SU-DHL-6 (cell line): Measurements from ENCODE around the gene IL37.

ENCODE experiments used
- H2AFZ ChIP-seq: fragments of 200-600 bp; sonication (generic); 2 replicates; pipeline ENCODE4 v1.6.1; 2014; ENCODE audit warnings: low read depth, mild to moderate bottlenecking, moderate library complexity, mixed read lengths, antibody characterized with exemption, low read length; ENCODE audit not compliant: severe bottlenecking
- H3F3A ChIP-seq: fragments of 200-600 bp; shearing (Covaris generic); 2 replicates; pipeline ENCODE4 v1.6.0; 2016; ENCODE audit warnings: antibody characterized with exemption, mild to moderate bottlenecking; ENCODE audit not compliant: insufficient read depth
- H3K27ac ChIP-seq: fragments of 200-600 bp; sonication (generic); 2 replicates; pipeline ENCODE4 v1.5.1; 2016; ENCODE audit warnings: low read depth, mild to moderate bottlenecking, low read length, moderate library complexity, mixed read lengths
- H3K27me3 ChIP-seq: fragments of 200-600 bp; sonication (generic), shearing (Covaris generic); 2 replicates; pipeline ENCODE4 v1.6.0; 2014; ENCODE audit warnings: mild to moderate bottlenecking, low read length
- H3K36me3 ChIP-seq: fragments of 200-600 bp; sonication (generic); 2 replicates; pipeline ENCODE4 v1.6.1; 2014; ENCODE audit warnings: mild to moderate bottlenecking, low read length, mixed read lengths
- H3K4me2 ChIP-seq: fragments of 300-600, 200-600 bp; shearing (Covaris generic), sonication (generic); 2 replicates; pipeline ENCODE4 v1.6.0; 2014; ENCODE audit warnings: low read length, low read depth, mild to moderate bottlenecking; ENCODE audit not compliant: poor library complexity, severe bottlenecking
- H3K4me3 ChIP-seq: fragments of 200-600 bp; sonication (generic); 2 replicates; pipeline ENCODE4 v1.5.1; 2014; ENCODE audit warnings: antibody characterized with exemption, low read length, mild to moderate bottlenecking, mixed read lengths; ENCODE audit not compliant: insufficient read depth, poor library complexity, severe bottlenecking
- H3K79me2 ChIP-seq: fragments of 200-600 bp; sonication (generic); 2 replicates; pipeline ENCODE4 v1.6.1; 2014; ENCODE audit warnings: mild to moderate bottlenecking, low read length, moderate library complexity; ENCODE audit not compliant: insufficient read depth
- H3K9ac ChIP-seq: fragments of 200-600 bp; sonication (generic); 2 replicates; pipeline ENCODE4 v1.7.0; 2014; ENCODE audit warnings: mild to moderate bottlenecking, low read length
- H3K9me2 ChIP-seq: fragments of 200-600 bp; sonication (generic); replicated peaks from 2 replicates; pipeline ENCODE4 v1.6.1; 2014; ENCODE audit warnings: low read length; ENCODE audit not compliant: insufficient read depth
- H3K9me3 ChIP-seq: fragments of 200-600 bp; sonication (generic); 2 replicates; pipeline ENCODE4 v1.6.1; 2014; ENCODE audit warnings: low read length, mixed read lengths; ENCODE audit not compliant: insufficient read depth
- H4K20me1 ChIP-seq: fragments of 200-600 bp; sonication (generic); 2 replicates; pipeline ENCODE4 v1.6.1; 2014; ENCODE audit warnings: low read depth, mild to moderate bottlenecking, antibody characterized with exemption, low read length, moderate library complexity, mixed read lengths
- EZH2phosphoT487 ChIP-seq: fragments of 200-600 bp; sonication (generic), shearing (Covaris generic); conservative IDR thresholded peaks from 2 replicates; pipeline ENCODE4 v1.6.1; 2018; ENCODE audit warnings: mild to moderate bottlenecking, antibody characterized with exemption, low read length, moderate library complexity, mixed read lengths
- TF ChIP-seq, protein P1 (sequence below): fragments of 200-600 bp; sonication (generic); IDR thresholded peaks from one replicate; pipeline ENCODE4 v1.5.1; 2017; ENCODE audit warnings: antibody characterized with exemption, mild to moderate bottlenecking, low read length, moderate library complexity; ENCODE audit not compliant: insufficient read depth, poor library complexity, severe bottlenecking

Gene IL37

DNA sequence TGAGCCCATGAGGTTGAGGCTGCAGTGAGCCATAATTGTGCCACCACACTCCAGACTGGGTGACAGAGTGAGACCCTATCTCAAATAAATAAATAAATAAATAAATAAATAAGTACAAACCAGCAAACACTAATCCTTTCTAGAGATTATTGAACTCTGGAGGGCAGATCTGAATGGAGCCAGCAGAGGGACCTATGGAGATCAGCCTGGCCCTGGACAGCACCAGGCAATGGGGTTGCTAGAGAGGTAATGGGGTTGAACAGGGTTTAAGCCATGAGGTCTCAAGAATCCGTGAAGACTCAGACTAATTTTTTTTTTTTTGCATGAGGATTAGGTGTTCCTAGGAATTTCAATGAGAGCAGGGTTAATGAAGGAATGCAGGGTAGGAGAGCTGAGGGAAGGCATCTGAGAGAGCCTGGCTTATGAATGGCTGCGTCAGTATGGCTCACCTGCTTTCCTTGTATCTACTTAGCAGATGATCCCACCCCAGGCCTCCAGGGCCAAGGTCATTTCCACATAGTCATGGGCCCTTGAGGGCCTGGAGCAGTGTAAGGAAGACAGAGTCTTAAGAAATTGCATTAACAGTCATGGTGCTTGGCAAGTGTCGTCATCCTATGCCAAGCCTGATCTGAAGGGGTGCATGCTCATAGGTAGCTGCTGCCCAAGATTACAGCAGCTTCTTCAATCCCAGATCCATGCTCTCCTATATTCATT lies 34.6 kb upstream of the IL37 start:
- no peaks in the 10 kb centered on the region for H3K36me3 ChIP-seq
- H2AFZ ChIP-seq, result no peak overlapping the region
- no peak overlapping the region for H3K9ac ChIP-seq
- H3K27me3 ChIP-seq, result no peaks in the 10 kb centered on the region
- no peaks in the 10 kb centered on the region for H3K9me3 ChIP-seq
- no peaks in the 10 kb centered on the region for H3K79me2 ChIP-seq
- no peak overlapping the region for H3K4me2 ChIP-seq
- no peak overlapping the region for H3K27ac ChIP-seq
- no peak overlapping the region for H3K4me3 ChIP-seq
- H3F3A ChIP-seq, result no peaks in the 10 kb centered on the region
- TF ChIP-seq, protein P1, sequence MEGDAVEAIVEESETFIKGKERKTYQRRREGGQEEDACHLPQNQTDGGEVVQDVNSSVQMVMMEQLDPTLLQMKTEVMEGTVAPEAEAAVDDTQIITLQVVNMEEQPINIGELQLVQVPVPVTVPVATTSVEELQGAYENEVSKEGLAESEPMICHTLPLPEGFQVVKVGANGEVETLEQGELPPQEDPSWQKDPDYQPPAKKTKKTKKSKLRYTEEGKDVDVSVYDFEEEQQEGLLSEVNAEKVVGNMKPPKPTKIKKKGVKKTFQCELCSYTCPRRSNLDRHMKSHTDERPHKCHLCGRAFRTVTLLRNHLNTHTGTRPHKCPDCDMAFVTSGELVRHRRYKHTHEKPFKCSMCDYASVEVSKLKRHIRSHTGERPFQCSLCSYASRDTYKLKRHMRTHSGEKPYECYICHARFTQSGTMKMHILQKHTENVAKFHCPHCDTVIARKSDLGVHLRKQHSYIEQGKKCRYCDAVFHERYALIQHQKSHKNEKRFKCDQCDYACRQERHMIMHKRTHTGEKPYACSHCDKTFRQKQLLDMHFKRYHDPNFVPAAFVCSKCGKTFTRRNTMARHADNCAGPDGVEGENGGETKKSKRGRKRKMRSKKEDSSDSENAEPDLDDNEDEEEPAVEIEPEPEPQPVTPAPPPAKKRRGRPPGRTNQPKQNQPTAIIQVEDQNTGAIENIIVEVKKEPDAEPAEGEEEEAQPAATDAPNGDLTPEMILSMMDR, result no peak
- TF ChIP-seq EZH2phosphoT487, result no peak
- no peaks in the 10 kb centered on the region for H3K9me2 ChIP-seq
- H4K20me1 ChIP-seq, result no peaks in the 10 kb centered on the region

DNA sequence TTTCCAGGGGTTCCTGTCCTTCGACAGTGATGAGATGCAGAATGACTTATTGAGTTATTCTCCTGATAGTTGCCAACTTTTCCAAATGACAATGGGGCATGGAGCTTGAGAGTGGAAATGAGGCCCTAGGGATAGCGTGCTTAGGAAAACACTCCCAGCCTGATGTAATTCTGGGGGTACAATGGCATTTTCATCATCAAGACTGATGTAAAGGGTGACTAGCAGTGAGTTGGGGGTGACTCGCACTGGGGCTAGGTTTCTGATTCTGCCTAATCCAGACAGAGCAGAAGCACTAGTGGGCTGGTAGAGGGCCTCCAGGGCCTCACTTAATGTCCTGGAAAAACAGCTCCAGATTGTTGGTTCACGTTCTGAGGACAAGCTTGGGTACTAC lies 34.0 kb upstream of the IL37 start:
- H3K9me3 ChIP-seq, result no peaks in the 10 kb centered on the region
- no peaks in the 10 kb centered on the region for H3K9me2 ChIP-seq
- no peaks in the 10 kb centered on the region for H4K20me1 ChIP-seq
- no peaks in the 10 kb centered on the region for H3K36me3 ChIP-seq
- H2AFZ ChIP-seq, result no peak overlapping the region
- no peaks in the 10 kb centered on the region for H3K79me2 ChIP-seq
- no peak for TF ChIP-seq EZH2phosphoT487
- TF ChIP-seq, protein P1, result no peak
- no peaks in the 10 kb centered on the region for H3F3A ChIP-seq
- no peaks in the 10 kb centered on the region for H3K27me3 ChIP-seq
- H3K9ac ChIP-seq, result no peak overlapping the region
- no peak overlapping the region for H3K4me3 ChIP-seq
- no peak overlapping the region for H3K4me2 ChIP-seq
- H3K27ac ChIP-seq, result no peak overlapping the region

DNA sequence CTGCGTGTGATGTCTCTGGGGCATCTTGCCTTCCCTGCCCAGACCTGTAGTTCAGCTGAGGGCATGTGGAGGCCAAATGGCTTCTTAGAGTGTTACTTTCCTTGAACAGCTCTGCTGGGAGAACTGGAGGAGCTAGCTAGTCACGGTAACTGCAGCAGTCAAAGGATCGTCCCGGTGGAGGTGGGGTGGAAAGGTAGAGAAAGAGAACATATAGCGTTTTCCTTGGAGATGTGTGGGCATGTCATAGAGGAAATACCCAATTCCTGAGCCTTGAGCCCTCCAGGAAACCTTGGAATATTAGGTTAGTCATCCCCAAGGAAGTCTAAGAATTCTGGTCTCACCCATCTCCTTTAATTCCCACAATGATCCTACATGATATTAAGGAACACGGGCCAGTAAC lies 33.5 kb upstream of the IL37 start:
- H3K79me2 ChIP-seq, result no peaks in the 10 kb centered on the region
- no peak overlapping the region for H3K27ac ChIP-seq
- no peak overlapping the region for H3K9ac ChIP-seq
- no peaks in the 10 kb centered on the region for H3K36me3 ChIP-seq
- H3F3A ChIP-seq, result no peaks in the 10 kb centered on the region
- H4K20me1 ChIP-seq, result no peaks in the 10 kb centered on the region
- no peaks in the 10 kb centered on the region for H3K9me3 ChIP-seq
- no peak overlapping the region for H2AFZ ChIP-seq
- H3K9me2 ChIP-seq, result no peaks in the 10 kb centered on the region
- H3K4me3 ChIP-seq, result no peak overlapping the region
- H3K27me3 ChIP-seq, result no peaks in the 10 kb centered on the region
- H3K4me2 ChIP-seq, result no peak overlapping the region
- TF ChIP-seq, protein P1, result no peak
- TF ChIP-seq EZH2phosphoT487, result no peak
